ENCODE measurements around the gene PRICKLE1. TPM values are rescaled to one million over a fixed set of nuclear protein-coding genes. Genes with fewer than 3 reads are reported as not detected.

PRICKLE1 gene
- 9.3 and 9.4 TPM in 2 replicates for total RNA-seq
- long read RNA-seq, full-length matches to known transcripts = 8 of 11 reads
- long read RNA-seq, partial matches to known transcripts = 1 of 11 reads
- long read RNA-seq, other reads (novel, unspliced or antisense) = 2 of 11 reads

GRCh38 chr12:42589465-42590329 is at the start of gene PRICKLE1:
Gene PRICKLE1 (minus strand): TSS chr12:42589746. CDS start chr12:42472516, 117,230 bp downstream.
- peaks cover 36% of the 10 kb centered on the region for H3K27me3 Mint-ChIP-seq (ENCODE audit: low read depth)

DNA sequence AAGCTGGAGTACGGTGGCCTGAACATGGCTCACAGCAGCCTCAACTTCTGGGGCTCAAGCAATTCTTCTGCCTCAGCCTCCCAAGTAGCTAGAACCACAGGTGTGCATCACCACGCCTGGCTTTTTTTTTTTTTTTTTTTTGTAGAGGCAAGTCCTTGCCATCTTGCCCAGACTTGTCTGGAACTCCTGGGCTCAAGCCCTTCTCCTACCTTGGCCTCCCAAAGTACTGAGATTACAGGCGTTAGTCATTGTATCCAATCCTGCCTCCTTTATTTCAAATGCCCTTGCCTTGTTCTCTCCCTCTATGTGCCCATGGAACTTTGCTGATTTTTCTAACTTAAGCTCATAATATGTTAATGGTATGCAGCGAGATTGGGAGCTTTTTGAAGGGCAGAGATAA is 49.2 kb upstream of the PRICKLE1 start:
- H3K4me1 Mint-ChIP-seq = no peaks in the 10 kb centered on the region
- no peaks in the 10 kb centered on the region for H3K36me3 Mint-ChIP-seq (ENCODE audit: low read depth)
- H3K27me3 Mint-ChIP-seq (ENCODE audit: low read depth) = no peaks in the 10 kb centered on the region
- no peak overlapping the region for H3K4me3 Mint-ChIP-seq
- no peak overlapping the region for H3K27ac Mint-ChIP-seq (ENCODE audit: unreplicated experiment)
- TF ChIP-seq, protein P1, sequence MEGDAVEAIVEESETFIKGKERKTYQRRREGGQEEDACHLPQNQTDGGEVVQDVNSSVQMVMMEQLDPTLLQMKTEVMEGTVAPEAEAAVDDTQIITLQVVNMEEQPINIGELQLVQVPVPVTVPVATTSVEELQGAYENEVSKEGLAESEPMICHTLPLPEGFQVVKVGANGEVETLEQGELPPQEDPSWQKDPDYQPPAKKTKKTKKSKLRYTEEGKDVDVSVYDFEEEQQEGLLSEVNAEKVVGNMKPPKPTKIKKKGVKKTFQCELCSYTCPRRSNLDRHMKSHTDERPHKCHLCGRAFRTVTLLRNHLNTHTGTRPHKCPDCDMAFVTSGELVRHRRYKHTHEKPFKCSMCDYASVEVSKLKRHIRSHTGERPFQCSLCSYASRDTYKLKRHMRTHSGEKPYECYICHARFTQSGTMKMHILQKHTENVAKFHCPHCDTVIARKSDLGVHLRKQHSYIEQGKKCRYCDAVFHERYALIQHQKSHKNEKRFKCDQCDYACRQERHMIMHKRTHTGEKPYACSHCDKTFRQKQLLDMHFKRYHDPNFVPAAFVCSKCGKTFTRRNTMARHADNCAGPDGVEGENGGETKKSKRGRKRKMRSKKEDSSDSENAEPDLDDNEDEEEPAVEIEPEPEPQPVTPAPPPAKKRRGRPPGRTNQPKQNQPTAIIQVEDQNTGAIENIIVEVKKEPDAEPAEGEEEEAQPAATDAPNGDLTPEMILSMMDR (conservative IDR thresholded peaks at IDR 0.05) = no peak
- H3K9me3 Mint-ChIP-seq = no peaks in the 10 kb centered on the region
- no peak for DNase-seq (ENCODE audit: low read depth, low spot score)

More at GRCh38 chr12:42589465-42590329, at the start of gene PRICKLE1:
- no peaks in the 10 kb centered on the region for H3K9me3 Mint-ChIP-seq
- H3K27ac Mint-ChIP-seq (ENCODE audit: unreplicated experiment) = peak within 1 kb of the TSS; percentile 23
- TF ChIP-seq, protein P1 (conservative IDR thresholded peaks at IDR 0.05) = no peak
- peaks cover 26% of the 10 kb centered on the region for H3K4me1 Mint-ChIP-seq
- peak; percentile 48 for DNase-seq (ENCODE audit: low read depth, low spot score)
- H3K4me3 Mint-ChIP-seq = peak within 1 kb of the TSS; percentile 91
- H3K36me3 Mint-ChIP-seq (ENCODE audit: low read depth) = no peaks in the 10 kb centered on the region

DNA sequence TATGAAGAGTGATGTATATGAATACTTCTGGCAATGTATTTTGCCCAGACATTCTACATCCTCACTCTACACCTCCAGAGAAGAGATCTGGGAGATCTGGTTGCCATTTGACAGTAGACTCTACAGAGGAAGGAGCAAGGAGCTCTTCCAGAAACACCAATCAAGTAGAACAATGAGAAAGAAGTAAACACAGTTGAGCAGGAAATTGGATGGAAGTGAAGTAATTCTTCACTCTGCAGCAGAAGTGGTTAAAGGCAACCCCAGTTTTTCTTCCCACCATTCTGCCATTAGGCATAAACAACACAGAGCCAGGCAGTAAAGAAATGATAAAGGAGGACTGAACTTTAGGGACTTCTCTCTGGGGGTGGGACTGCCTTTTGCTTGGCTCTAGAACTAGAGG is 48.5 kb upstream of the PRICKLE1 start:
- Mint-ChIP-seq H3K27me3 (ENCODE audit: low read depth) (no peaks in the 10 kb centered on the region), H3K27ac (ENCODE audit: unreplicated experiment) (no peak overlapping the region), H3K36me3 (ENCODE audit: low read depth) (no peaks in the 10 kb centered on the region), H3K4me3 (no peak overlapping the region), H3K4me1 (no peaks in the 10 kb centered on the region), H3K9me3 (no peaks in the 10 kb centered on the region)
- no peak for DNase-seq (ENCODE audit: low read depth, low spot score)
- TF ChIP-seq, protein P1 (conservative IDR thresholded peaks at IDR 0.05) = no peak

- TF ChIP-seq, protein P1 (conservative IDR thresholded peaks at IDR 0.05) = no peak
- H3K27ac Mint-ChIP-seq (ENCODE audit: unreplicated experiment) = no peak overlapping the region
- H3K9me3 Mint-ChIP-seq = no peaks in the 10 kb centered on the region
- H3K36me3 Mint-ChIP-seq (ENCODE audit: low read depth) = no peaks in the 10 kb centered on the region
- no peak for DNase-seq (ENCODE audit: low read depth, low spot score)
- no peaks in the 10 kb centered on the region for H3K27me3 Mint-ChIP-seq (ENCODE audit: low read depth)
- H3K4me1 Mint-ChIP-seq = no peaks in the 10 kb centered on the region
- no peak overlapping the region for H3K4me3 Mint-ChIP-seq
These were observed 47.4 kb upstream of the PRICKLE1 start for GRCh38 chr12:42636993-42637392.

DNA sequence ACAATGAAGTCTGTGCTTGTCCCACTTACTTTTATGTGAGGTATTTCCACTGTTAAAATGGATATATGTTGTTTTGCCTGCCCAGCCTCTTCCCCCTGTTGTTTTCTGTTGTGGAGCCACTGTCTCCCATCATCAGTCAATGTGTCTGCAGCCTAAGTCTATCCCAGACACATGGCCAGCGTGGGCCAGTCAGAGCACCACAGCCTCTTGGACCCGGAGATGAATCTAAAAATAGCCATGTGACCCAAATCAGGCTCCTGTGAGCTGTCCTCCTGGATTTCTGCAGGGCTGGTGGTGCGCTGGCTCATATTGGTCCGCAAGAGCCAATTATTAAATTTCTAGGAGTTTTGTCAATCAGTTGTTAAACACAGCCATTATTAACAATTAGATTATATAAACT is 44.0 kb upstream of the PRICKLE1 start:
- DNase-seq (ENCODE audit: low read depth, low spot score) = no peak
- Mint-ChIP-seq H3K27me3 (ENCODE audit: low read depth) (no peaks in the 10 kb centered on the region), H3K9me3 (no peaks in the 10 kb centered on the region), H3K4me3 (no peak overlapping the region), H3K36me3 (ENCODE audit: low read depth) (no peaks in the 10 kb centered on the region), H3K4me1 (no peaks in the 10 kb centered on the region), H3K27ac (ENCODE audit: unreplicated experiment) (no peak overlapping the region)
- TF ChIP-seq, protein P1 (conservative IDR thresholded peaks at IDR 0.05) = no peak
